Measurements from ENCODE around the gene FAM131C.

DNA sequence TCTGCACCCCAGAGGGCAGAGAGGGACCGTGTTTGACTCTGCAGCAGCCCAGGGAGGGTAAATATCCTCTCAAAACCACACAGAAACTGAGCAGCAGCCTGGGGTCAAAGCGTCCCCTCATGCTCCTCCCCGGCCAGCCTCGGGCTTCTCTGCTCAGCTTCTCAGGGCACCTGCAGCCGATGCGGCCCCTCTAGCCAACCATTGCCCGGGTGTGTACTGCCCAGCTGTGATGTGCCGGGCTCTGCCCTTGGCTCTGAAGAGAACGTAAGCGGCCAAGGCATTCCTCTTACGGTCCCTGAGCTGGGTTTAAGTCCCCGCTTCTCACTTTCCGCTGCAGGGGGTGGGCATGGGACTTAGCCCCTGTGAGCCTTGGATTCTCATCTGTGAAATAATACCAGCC, 5.5 kb downstream of the FAM131C start:
- TF ChIP-seq, protein P1, sequence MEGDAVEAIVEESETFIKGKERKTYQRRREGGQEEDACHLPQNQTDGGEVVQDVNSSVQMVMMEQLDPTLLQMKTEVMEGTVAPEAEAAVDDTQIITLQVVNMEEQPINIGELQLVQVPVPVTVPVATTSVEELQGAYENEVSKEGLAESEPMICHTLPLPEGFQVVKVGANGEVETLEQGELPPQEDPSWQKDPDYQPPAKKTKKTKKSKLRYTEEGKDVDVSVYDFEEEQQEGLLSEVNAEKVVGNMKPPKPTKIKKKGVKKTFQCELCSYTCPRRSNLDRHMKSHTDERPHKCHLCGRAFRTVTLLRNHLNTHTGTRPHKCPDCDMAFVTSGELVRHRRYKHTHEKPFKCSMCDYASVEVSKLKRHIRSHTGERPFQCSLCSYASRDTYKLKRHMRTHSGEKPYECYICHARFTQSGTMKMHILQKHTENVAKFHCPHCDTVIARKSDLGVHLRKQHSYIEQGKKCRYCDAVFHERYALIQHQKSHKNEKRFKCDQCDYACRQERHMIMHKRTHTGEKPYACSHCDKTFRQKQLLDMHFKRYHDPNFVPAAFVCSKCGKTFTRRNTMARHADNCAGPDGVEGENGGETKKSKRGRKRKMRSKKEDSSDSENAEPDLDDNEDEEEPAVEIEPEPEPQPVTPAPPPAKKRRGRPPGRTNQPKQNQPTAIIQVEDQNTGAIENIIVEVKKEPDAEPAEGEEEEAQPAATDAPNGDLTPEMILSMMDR (IDR thresholded peaks at IDR 0.05) = no peak
- TF ChIP-seq POLR2A (IDR thresholded peaks at IDR 0.05) = no peak
